GM23248 (cell line): Measurements from ENCODE around the gene GNB1.

Source experiments
- EZH2 ChIP-seq: fragments of 200-600 bp; sonication (generic); IDR thresholded peaks from 2 replicates; pipeline ENCODE4 v1.6.1; 2018; ENCODE audit warnings: antibody characterized with exemption, mild to moderate bottlenecking; ENCODE audit not compliant: insufficient read depth, poor library complexity, severe bottlenecking
- EZH2phosphoT487 ChIP-seq: fragments of 200-600 bp; sonication (generic); IDR thresholded peaks from 2 replicates; pipeline ENCODE4 v1.6.1; 2018; ENCODE audit warnings: antibody characterized with exemption, moderate library complexity, mild to moderate bottlenecking, low read depth; ENCODE audit not compliant: insufficient read depth

DNA sequence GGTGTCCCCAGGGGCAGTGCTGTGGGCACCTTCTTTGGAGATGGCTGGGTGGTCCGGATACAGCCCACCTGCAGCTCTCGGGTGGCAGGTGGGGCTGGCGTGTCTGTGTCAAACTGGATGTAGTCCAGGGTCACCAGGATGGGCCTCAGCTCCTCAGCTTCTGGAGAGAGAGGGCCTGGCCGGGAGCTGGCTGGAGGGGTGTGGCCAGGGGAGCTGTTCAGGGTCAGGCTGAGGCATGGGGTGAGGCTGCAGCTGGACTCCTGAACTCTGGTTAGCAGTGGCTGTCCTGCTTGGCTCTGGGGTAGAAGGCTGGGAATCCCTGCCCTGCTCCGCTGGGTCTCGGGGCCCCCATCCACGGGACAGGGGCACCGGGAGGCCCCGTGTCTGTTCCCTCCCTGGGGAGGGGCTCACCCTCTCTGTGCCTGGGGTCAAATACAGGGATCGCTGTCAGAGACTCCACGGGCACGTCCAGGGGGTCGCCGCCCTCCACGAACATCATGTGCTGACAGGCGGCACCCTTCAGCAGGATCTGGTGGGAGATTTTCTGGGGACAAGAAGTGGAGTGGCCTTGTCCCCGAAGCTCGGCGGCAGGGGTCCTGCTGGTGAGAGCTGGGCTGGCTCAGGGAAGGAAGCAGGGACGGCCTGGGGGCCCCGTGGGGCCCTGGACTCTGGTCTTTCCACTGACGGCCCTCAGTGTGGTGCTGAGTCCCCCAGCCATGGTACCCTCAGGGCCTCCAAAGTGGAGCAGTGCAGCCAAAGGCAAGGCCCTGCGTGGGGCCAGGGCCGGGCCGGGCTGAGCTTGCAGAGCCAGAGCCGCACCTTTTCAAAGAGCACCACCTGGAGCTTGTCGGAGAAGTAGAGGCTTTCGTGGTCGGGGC is 32.3 kb upstream of the GNB1 start:
- no peak for TF ChIP-seq EZH2
- TF ChIP-seq EZH2phosphoT487, result no peak
